ENCODE results near the gene KRTAP10-3. TPM values are rescaled to one million over a fixed set of nuclear protein-coding genes. Genes with fewer than 3 reads are reported as not detected.

KRTAP10-3 gene
- total and polyA plus RNA-seq, 2 donors (not counting 3 experiments of a cell fraction or from before 2014, with no cell fraction given): not detected

DNA sequence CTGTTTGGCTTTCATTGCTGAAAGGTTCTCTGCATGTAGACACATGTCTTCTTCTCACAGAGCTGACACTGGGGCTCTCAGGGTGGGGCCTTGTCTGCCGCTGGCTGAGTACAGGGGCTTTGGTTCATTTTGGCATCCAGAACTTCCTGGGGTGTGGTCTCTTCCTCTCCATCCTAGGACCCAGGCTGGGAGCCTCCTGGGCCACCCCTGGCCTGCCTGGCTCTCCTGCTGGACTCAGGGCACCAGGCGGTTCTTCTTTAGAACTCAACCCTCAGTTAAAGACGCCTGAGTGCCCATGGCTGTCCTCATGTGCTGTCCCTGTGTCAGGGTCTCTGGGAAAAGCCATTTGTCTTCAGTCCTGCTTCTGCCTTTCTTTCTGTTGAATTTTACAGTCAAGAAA, 27.3 kb upstream of the KRTAP10-3 start:
- FAIRE-seq (no peak), DNase-seq (ENCODE audit: low read depth, low spot score) (no peak)
- H3K79me2 ChIP-seq (ENCODE audit: control insufficient read depth, insufficient read depth, low read length): no peaks in the 10 kb centered on the region
- dilution Hi-C loops (cut with MboI; ENCODE audit: extremely low pct_ligation_motif_present, low sequenced_read_pairs) (no loop called here), intact Hi-C loops (cut with micrococcal nuclease) (no loop called here)
- ChIA-PET CTCF (no interaction called here), POLR2A (no interaction called here)
- H3K9me1 ChIP-seq (replicated peaks; ENCODE audit: control insufficient read depth, extremely low read depth, insufficient read depth, low read length): no peaks in the 10 kb centered on the region
- H3K27me3 ChIP-seq (ENCODE audit: control insufficient read depth in 2 of 2, insufficient read depth in 2 of 2, low read length in 2 of 2): peaks cover 3 to 8% of the 10 kb centered on the region in 2 experiments
- no peak overlapping the region for H3K4me3 ChIP-seq (replicated peaks in 1 of 3; ENCODE audit: insufficient read depth in 1 of 3, low read depth in 1 of 3, low read length in 3 of 3)
- no peaks in the 10 kb centered on the region for H4K20me1 ChIP-seq (replicated peaks; ENCODE audit: control insufficient read depth, extremely low read depth, insufficient read depth, low read length)
- no peaks in the 10 kb centered on the region for H3K9me3 ChIP-seq (replicated peaks; ENCODE audit: control insufficient read depth, insufficient read depth, low read length)
- H3K4me1 ChIP-seq (ENCODE audit: control insufficient read depth, extremely low read depth, insufficient read depth, low read length): no peaks in the 10 kb centered on the region
- no peak overlapping the region for H3K4me2 ChIP-seq (ENCODE audit: insufficient read depth, low read length)
- TF ChIP-seq POLR2AphosphoS5 (IDR thresholded peaks at IDR 0.05; ENCODE audit: insufficient read depth, low read depth, low read length) (no peak), JUN (IDR thresholded peaks at IDR 0.05; ENCODE audit: borderline replicate concordance, insufficient read depth, insufficient read length, low read depth) (no peak)
- H3K36me3 ChIP-seq (ENCODE audit: control insufficient read depth in 2 of 2, extremely low read depth in 1 of 2, insufficient read depth in 2 of 2, low read length in 2 of 2): no peaks in the 10 kb centered on the region
- H3K27ac ChIP-seq (ENCODE audit: insufficient read depth, low read depth, low read length): no peak overlapping the region
- no peak overlapping the region for H2AFZ ChIP-seq (ENCODE audit: low read depth, low read length)
- H3K9ac ChIP-seq (replicated peaks; ENCODE audit: extremely low read depth, insufficient read depth, low read length): no peak overlapping the region
- no TSS peak for BruUV-seq (replicated peaks)

GRCh38 chr21:44583800-44584147, 25.2 kb upstream of the KRTAP10-3 start:
- POLR2A ChIA-PET: no interaction called here
- Histone ChIP-seq H3K79me2 (ENCODE audit: control insufficient read depth, insufficient read depth, low read length) (no peaks in the 10 kb centered on the region), H3K27me3 (ENCODE audit: control insufficient read depth in 2 of 2, insufficient read depth in 2 of 2, low read length in 2 of 2) (peaks cover 3 to 8% of the 10 kb centered on the region in 2 experiments), H3K9ac (replicated peaks; ENCODE audit: extremely low read depth, insufficient read depth, low read length) (no peak overlapping the region), H2AFZ (ENCODE audit: low read depth, low read length) (no peak overlapping the region), H3K4me3 (replicated peaks in 1 of 3; ENCODE audit: insufficient read depth in 1 of 3, low read depth in 1 of 3, low read length in 3 of 3) (no peak overlapping the region), H3K36me3 (ENCODE audit: control insufficient read depth in 2 of 2, extremely low read depth in 1 of 2, insufficient read depth in 2 of 2, low read length in 2 of 2) (no peaks in the 10 kb centered on the region), H3K4me1 (ENCODE audit: control insufficient read depth, extremely low read depth, insufficient read depth, low read length) (no peaks in the 10 kb centered on the region), H4K20me1 (replicated peaks; ENCODE audit: control insufficient read depth, extremely low read depth, insufficient read depth, low read length) (no peaks in the 10 kb centered on the region), H3K9me3 (replicated peaks; ENCODE audit: control insufficient read depth, insufficient read depth, low read length) (no peaks in the 10 kb centered on the region), H3K27ac (ENCODE audit: insufficient read depth, low read depth, low read length) (no peak overlapping the region), H3K9me1 (replicated peaks; ENCODE audit: control insufficient read depth, extremely low read depth, insufficient read depth, low read length) (no peaks in the 10 kb centered on the region), H3K4me2 (ENCODE audit: insufficient read depth, low read length) (no peak overlapping the region)
- dilution Hi-C loops (cut with MboI; ENCODE audit: extremely low pct_ligation_motif_present, low sequenced_read_pairs) (no loop called here), intact Hi-C loops (cut with micrococcal nuclease) (no loop called here)
- FAIRE-seq (no peak), DNase-seq (ENCODE audit: low read depth, low spot score) (no peak)
- no TSS peak for BruUV-seq (replicated peaks)
- CTCF ChIA-PET: no interaction called here
- no peak for TF ChIP-seq POLR2AphosphoS5 (IDR thresholded peaks at IDR 0.05; ENCODE audit: insufficient read depth, low read depth, low read length)
- TF ChIP-seq POLR2A (IDR thresholded peaks at IDR 0.05; ENCODE audit: low read depth, low read length): no peak
- no peak for TF ChIP-seq GATA2 (IDR thresholded peaks at IDR 0.05; ENCODE audit: insufficient read depth, insufficient read length, low read depth, low read length)
- TF ChIP-seq MYC (IDR thresholded peaks at IDR 0.05; ENCODE audit: low read depth, low read length): no peak
- TF ChIP-seq, protein P1, sequence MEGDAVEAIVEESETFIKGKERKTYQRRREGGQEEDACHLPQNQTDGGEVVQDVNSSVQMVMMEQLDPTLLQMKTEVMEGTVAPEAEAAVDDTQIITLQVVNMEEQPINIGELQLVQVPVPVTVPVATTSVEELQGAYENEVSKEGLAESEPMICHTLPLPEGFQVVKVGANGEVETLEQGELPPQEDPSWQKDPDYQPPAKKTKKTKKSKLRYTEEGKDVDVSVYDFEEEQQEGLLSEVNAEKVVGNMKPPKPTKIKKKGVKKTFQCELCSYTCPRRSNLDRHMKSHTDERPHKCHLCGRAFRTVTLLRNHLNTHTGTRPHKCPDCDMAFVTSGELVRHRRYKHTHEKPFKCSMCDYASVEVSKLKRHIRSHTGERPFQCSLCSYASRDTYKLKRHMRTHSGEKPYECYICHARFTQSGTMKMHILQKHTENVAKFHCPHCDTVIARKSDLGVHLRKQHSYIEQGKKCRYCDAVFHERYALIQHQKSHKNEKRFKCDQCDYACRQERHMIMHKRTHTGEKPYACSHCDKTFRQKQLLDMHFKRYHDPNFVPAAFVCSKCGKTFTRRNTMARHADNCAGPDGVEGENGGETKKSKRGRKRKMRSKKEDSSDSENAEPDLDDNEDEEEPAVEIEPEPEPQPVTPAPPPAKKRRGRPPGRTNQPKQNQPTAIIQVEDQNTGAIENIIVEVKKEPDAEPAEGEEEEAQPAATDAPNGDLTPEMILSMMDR (IDR thresholded peaks at IDR 0.05; ENCODE audit: extremely low read depth in 1 of 2, insufficient read depth in 1 of 2, low read depth in 1 of 2, low read length in 2 of 2): no peak
- TF ChIP-seq, protein P2, sequence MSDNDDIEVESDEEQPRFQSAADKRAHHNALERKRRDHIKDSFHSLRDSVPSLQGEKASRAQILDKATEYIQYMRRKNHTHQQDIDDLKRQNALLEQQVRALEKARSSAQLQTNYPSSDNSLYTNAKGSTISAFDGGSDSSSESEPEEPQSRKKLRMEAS (IDR thresholded peaks at IDR 0.05; ENCODE audit: insufficient read depth, insufficient read length): no peak
- TF ChIP-seq FOS (IDR thresholded peaks at IDR 0.05; ENCODE audit: borderline replicate concordance, insufficient read depth, low read length): no peak
